ENCODE measurements around the gene DOCK4. TPM values are rescaled to one million over a fixed set of nuclear protein-coding genes. Genes with fewer than 3 reads are reported as not detected.

Gene DOCK4
- total RNA-seq, 1 experiment from 2014 or later, result 4.9 TPM

GRCh38 chr7:111823826-111824225, 382.4 kb downstream of the DOCK4 start:
- Histone ChIP-seq H2AFZ (ENCODE audit: low read length) (no peak overlapping the region), H3K23me2 (ENCODE audit: insufficient read length, low read depth, low read length, poor library complexity, severe bottlenecking) (no peaks in the 10 kb centered on the region), H2BK120ac (ENCODE audit: low read depth, low read length, poor library complexity, severe bottlenecking) (no peak overlapping the region), H2AK5ac (ENCODE audit: insufficient read length, low read length) (no peak overlapping the region), H3T11ph (ENCODE audit: low read length) (no peak overlapping the region), H3K4ac (ENCODE audit: low read depth, low read length) (no peak overlapping the region), H3K27ac (ENCODE audit: insufficient read length, low read depth, low read length) (no peak overlapping the region), H3K9ac (ENCODE audit: extremely low read depth, insufficient read length, low read length) (no peak overlapping the region), H2BK5ac (ENCODE audit: insufficient read length, low read length) (no peak overlapping the region), H3K14ac (ENCODE audit: insufficient read depth, low read length) (no peak overlapping the region), H2BK15ac (ENCODE audit: low read depth, low read length) (no peak overlapping the region), H3K79me1 (ENCODE audit: insufficient read depth, low read depth, low read length, poor library complexity, severe bottlenecking) (no peaks in the 10 kb centered on the region), H4K91ac (ENCODE audit: insufficient read length, low read depth, low read length) (no peak overlapping the region), H4K5ac (ENCODE audit: insufficient read length, low read depth, low read length) (no peak overlapping the region), H3K4me1 (ENCODE audit: insufficient read depth, low read length) (no peaks in the 10 kb centered on the region), H4K8ac (replicated peaks; ENCODE audit: insufficient read length, low read depth, low read length) (no peak overlapping the region), H3K27me3 (ENCODE audit: insufficient read depth, low read length) (no peaks in the 10 kb centered on the region), H3K23ac (ENCODE audit: insufficient read length, low read depth, low read length) (no peak overlapping the region), H3K18ac (ENCODE audit: insufficient read length, low read depth, low read length) (no peak overlapping the region), H3K4me2 (ENCODE audit: insufficient read depth, insufficient read length, low read length) (no peak overlapping the region), H4K20me1 (ENCODE audit: control insufficient read depth, insufficient read depth, insufficient read length) (no peaks in the 10 kb centered on the region), H2BK20ac (ENCODE audit: low read depth, low read length, poor library complexity, severe bottlenecking) (no peak overlapping the region), H3K79me2 (ENCODE audit: insufficient read depth, low read length) (no peaks in the 10 kb centered on the region), H2BK12ac (ENCODE audit: insufficient read length, low read depth, low read length) (no peak overlapping the region), H3K9me3 (ENCODE audit: control insufficient read depth, low read depth, low read length) (no peaks in the 10 kb centered on the region), H3K56ac (ENCODE audit: insufficient read length, low read depth, low read length) (no peak overlapping the region)
- no peak overlapping the region for H3K4me3 Mint-ChIP-seq
- H3K27ac Mint-ChIP-seq, result no peak overlapping the region
- TF ChIP-seq CTCF (conservative IDR thresholded peaks at IDR 0.05), result no peak
- DNase-seq, result no peak
- peaks cover 0 to 5% (median 0%) of the 10 kb centered on the region in 3 experiments; a peak in 1 of 7 replicates for H3K36me3 Mint-ChIP-seq (ENCODE audit: insufficient read depth in 1 of 3, low read depth in 3 of 3)
- no peaks in the 10 kb centered on the region for H3K4me1 Mint-ChIP-seq
- WGBS (ENCODE audit: extremely low coverage, insufficient read length, low lambda C conversion rate), result no CpG with 5 or more reads among the region's 4 CpGs
- no peaks in the 10 kb centered on the region for H3K27me3 Mint-ChIP-seq (ENCODE audit: low read depth)
- H3K9me3 Mint-ChIP-seq, result no peaks in the 10 kb centered on the region
